Heart left ventricle (tissue), 16 donors: Measurements from ENCODE around the gene NSMCE3. TPM values are rescaled to one million over a fixed set of nuclear protein-coding genes. Genes with fewer than 3 reads are reported as not detected.

Experiments used
- ATAC-seq, 4 donors: fragments of 200-7000 bp; cut with Tn5 transposase; one replicate each; pipeline ENCODE4 v1.9.1; 2020 to 2022; ENCODE audit warnings: moderate library complexity in 4 of 4, mild to moderate bottlenecking in 3 of 4, moderate number of reproducible peaks in 1 of 4
- DNase-seq, 5 donors: peaks; one replicate each; pipeline ENCODE4 v3.0.0-alpha.2; 2020
- H3K27ac ChIP-seq, 12 donors: fragments of 200-600 bp; sonication (generic) in 4 of 12; one replicate each; pipeline versions ENCODE4 v1.5.0 to v1.8.0; 2016 to 2022; ENCODE audit warnings: mild to moderate bottlenecking in 2 of 12
- H3K27me3 ChIP-seq, 9 donors: fragments of 200-600 bp; sonication (generic) in 2 of 9; one replicate each; pipeline versions ENCODE4 v1.5.1 to v1.8.0; 2016 to 2022; ENCODE audit warnings: mild to moderate bottlenecking in 3 of 9
- H3K36me3 ChIP-seq, 9 donors: fragments of 200-600 bp; sonication (generic) in 2 of 9; one replicate each; pipeline versions ENCODE4 v1.5.0 to v1.8.0; 2018 to 2022; ENCODE audit warnings: mild to moderate bottlenecking in 2 of 9
- H3K4me1 ChIP-seq, 12 donors: fragments of 200-600 bp; sonication (generic) in 4 of 12; one replicate each; pipeline versions ENCODE4 v1.5.0 to v1.8.0; 2016 to 2022; ENCODE audit warnings: mild to moderate bottlenecking in 3 of 12
- H3K4me3 ChIP-seq, 12 donors: fragments of 200-600 bp; sonication (generic) in 4 of 12; one replicate each; pipeline versions ENCODE4 v1.5.0 to v1.8.0; 2017 to 2022; ENCODE audit warnings: mild to moderate bottlenecking in 9 of 12, moderate library complexity in 4 of 12
- H3K9me3 ChIP-seq, 12 donors: fragments of 200-600 bp; sonication (generic) in 4 of 12; one replicate each; pipeline versions ENCODE4 v1.5.0 to v1.8.0; 2016 to 2022; ENCODE audit warnings: mild to moderate bottlenecking in 1 of 12
- POLR2A ChIP-seq, 2 donors: fragments of 450-650 bp; IDR thresholded peaks; one replicate each; pipeline ENCODE4 v1.6.1; 2017; ENCODE audit warnings: antibody characterized with exemption in 2 of 2, mild to moderate bottlenecking in 2 of 2, moderate library complexity in 2 of 2
- WGBS, 4 donors: extraction: QIAGEN DNeasy Blood & Tissue Kit in 2 of 4; methylation state at CpG; one replicate each; pipeline versions ENCODE4 v1.1.5 to v1.1.7; 2013 to 2018; 5-methylcytosine and 5-hydroxymethylcytosine counted together
- intact Hi-C, 10 donors: fragments of 100-400 bp; cut with DNase I; formaldehyde crosslinking; loops; one replicate each; pipeline versions ENCODE4 v1.11.1 to v1.14.2; 2022
- polyA plus RNA-seq, 2 donors: library from polyadenylated mRNA; stranded (reverse); fragments of 200-250 nt; gene quantifications; one replicate each; pipeline ENCODE4 v1.2.3, GENCODE V29; 2013
- total RNA-seq, 9 donors: library from RNA; depleted of rRNA in 2 of 9; stranded (reverse); fragments of >200 nt in 2 of 9; fragmentation: NEBNext Ultra II Directional in 3 of 9; extraction: Animal tissue kit (Norgen Biotek cat#: 25700) in 3 of 9; gene quantifications; one replicate each; pipeline versions ENCODE4 v1.1.0 to v1.2.4, GENCODE V29; 2016 to 2023
- TF ChIP-seq, protein P1 (sequence below), 12 donors: fragments of 200-600 bp; sonication (generic) in 4 of 12; IDR thresholded peaks; one replicate each; pipeline versions ENCODE4 v1.5.0 to v1.8.0; 2018 to 2022; ENCODE audit warnings: antibody characterized with exemption in 12 of 12, mild to moderate bottlenecking in 5 of 12
- donor health status: ischemic (EF 13 %, LVEDD 7.1; RV severe dilation, severe dysfunction).
- donor health status: healthy with polysubstance abuse.
- donor health status: DM: no; HTN: yes; CAD: no.
- donor health status: DM: no; HTN: no; CAD: no.
- donor health status: ischemic (EF 25% LVEDD 6.9; RV normal size, moderate dysfunction).
- donor health status: ischemic (EF 25% LVEDD 5.7; RV mildly dilated, moderate dysfunction).
- donor health status: healthy.
- donor health status: DM: yes; HTN: yes; CAD: no.
- donor health status: ischemic (EF 35%, LVEDD 5.7; RV mildly dilated, moderate dysfunction).
- donor health status: nonischemic (EF 11% LVEDD 7.7; RV severe dilation, severe dysfunction).
- donor health status: DM: yes; HTN: yes; CAD: no.
- donor health status: PGD.
- donor health status: ischemic (EF 29% LVEDD 5.4; RV normal size, mild dysfunction).
- donor health status: nonischemic (EF 23%, LVEDD 6.1; RV moderate dilation, normal function).

NSMCE3 gene
- total and polyA plus RNA-seq, 11 donors = 6.0 to 10.2 (median 6.8) TPM

DNA sequence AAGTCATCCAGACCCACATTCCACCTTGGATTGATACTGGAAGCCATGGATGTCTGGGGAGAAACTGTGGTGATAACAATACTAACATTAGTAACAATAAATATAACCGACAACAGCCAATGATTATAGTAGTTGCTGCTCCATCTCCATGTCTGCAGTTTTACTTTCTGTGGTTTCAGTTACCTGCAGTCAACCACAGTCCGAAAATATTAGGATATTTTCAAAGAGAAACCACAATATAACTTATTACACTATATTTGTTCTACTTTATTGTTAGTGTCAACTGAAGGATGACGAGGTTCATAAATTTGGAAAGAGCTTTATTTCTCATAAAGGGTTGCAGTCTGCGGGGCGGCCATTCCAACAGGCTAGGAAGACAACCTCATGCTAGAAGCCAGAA, 2.6 kb upstream of the NSMCE3 start:
- no peak for ATAC-seq
- 88 to 92% (median 90%) methylated on average over 5 of the region's 5 CpGs for whole genome bisulfite sequencing, 4 donors

DNA sequence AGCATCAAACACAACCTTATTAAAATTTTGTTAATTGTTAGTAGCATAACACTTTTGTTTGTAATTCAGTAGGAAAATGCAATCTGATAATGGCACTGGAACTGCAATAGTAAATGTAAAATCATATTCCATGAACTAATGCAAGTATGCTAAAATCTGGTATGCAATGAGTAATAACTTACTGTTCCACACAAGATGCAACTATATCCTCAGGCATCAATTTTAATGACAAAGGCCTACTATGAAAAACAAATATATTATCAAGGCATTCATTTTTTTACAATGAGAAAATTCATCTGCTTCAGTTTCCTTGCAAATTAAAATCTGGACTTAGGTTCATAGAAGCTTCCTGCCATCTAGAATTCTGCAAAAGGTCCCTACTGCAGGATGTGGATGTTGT, 1.4 kb upstream of the NSMCE3 start:
- Histone ChIP-seq H3K27me3 (no peaks in the 10 kb centered on the region), H3K4me3 (no peak overlapping the region), H3K27ac (peak overlapping the region in 2 of 12 donors; percentile 90 to 97), H3K4me1 (peaks cover 0 to 35% (median 22%) of the 10 kb centered on the region in 12 donors), H3K9me3 (no peaks in the 10 kb centered on the region), H3K36me3 (no peaks in the 10 kb centered on the region)
- ATAC-seq = no peak
- DNase-seq = no peak
- TF ChIP-seq, protein P1, sequence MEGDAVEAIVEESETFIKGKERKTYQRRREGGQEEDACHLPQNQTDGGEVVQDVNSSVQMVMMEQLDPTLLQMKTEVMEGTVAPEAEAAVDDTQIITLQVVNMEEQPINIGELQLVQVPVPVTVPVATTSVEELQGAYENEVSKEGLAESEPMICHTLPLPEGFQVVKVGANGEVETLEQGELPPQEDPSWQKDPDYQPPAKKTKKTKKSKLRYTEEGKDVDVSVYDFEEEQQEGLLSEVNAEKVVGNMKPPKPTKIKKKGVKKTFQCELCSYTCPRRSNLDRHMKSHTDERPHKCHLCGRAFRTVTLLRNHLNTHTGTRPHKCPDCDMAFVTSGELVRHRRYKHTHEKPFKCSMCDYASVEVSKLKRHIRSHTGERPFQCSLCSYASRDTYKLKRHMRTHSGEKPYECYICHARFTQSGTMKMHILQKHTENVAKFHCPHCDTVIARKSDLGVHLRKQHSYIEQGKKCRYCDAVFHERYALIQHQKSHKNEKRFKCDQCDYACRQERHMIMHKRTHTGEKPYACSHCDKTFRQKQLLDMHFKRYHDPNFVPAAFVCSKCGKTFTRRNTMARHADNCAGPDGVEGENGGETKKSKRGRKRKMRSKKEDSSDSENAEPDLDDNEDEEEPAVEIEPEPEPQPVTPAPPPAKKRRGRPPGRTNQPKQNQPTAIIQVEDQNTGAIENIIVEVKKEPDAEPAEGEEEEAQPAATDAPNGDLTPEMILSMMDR (IDR thresholded peaks at IDR 0.05) = no peak
- TF ChIP-seq POLR2A (IDR thresholded peaks at IDR 0.05) = no peak
- intact Hi-C loops = no loop called here

More for the DNA sequence above, 2.6 kb upstream of the NSMCE3 start:
- TF ChIP-seq, protein P1 (IDR thresholded peaks at IDR 0.05) = no peak
- no peak for TF ChIP-seq POLR2A (IDR thresholded peaks at IDR 0.05)
- Histone ChIP-seq H3K4me3 (no peak overlapping the region), H3K4me1 (peaks cover 0 to 25% (median 19%) of the 10 kb centered on the region in 12 donors), H3K36me3 (no peaks in the 10 kb centered on the region), H3K9me3 (no peaks in the 10 kb centered on the region), H3K27ac (no peak overlapping the region), H3K27me3 (no peaks in the 10 kb centered on the region)
- intact Hi-C loops = no loop called here
- no peak for DNase-seq

DNA sequence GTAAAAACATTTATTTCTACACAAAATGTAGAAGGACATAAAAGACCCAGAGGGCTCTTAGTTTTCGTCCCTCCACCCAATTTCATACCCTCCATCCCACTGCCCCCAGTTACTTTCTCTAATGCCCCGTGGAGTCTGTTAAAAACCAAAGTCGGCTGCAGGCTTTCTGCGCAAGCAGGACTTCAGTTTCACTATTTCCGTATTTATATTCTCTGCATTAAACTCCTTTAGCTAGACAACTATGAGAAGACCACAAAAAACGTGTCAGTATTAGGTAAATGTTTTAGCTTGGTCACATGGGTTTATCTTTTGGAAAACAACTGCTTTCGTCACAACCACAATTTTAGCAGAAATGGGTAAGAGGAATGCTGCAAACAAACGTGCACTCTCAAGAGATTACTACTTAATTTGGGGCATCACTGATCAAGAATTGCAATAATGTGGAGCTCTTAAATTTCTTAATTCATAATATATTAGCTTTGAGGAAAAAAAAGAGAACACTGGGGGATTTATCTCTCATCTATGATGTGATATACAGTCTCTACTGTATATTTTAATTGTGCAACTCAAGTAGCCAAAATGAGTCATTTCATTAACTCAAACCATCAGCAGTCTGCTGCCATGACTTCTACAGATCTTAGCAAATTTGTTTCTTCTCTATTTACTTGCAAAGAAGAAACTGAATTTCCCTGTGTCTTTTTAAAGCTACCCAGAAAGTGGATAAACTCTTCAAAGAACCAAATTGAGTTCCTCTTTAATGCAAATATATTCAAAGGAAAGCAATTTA, 740 bp upstream of the NSMCE3 start:
- Histone ChIP-seq H3K36me3 (no peaks in the 10 kb centered on the region), H3K4me3 (peak overlapping the region; percentile 69 to 97 (median 82)), H3K9me3 (no peaks in the 10 kb centered on the region), H3K27me3 (no peaks in the 10 kb centered on the region), H3K4me1 (peaks cover 0 to 35% (median 22%) of the 10 kb centered on the region in 12 donors), H3K27ac (peak overlapping the region; percentile 79 to 97 (median 92))
- DNase-seq = no peak
- peak in 1 of 4 donors; percentile 22 for ATAC-seq
- intact Hi-C loops = no loop called here
- 0 to 3% (median 2%) methylated on average over 8 of the region's 8 CpGs for WGBS, 4 donors
- no peak for TF ChIP-seq POLR2A (IDR thresholded peaks at IDR 0.05)
- TF ChIP-seq, protein P1 (IDR thresholded peaks at IDR 0.05) = no peak

DNA sequence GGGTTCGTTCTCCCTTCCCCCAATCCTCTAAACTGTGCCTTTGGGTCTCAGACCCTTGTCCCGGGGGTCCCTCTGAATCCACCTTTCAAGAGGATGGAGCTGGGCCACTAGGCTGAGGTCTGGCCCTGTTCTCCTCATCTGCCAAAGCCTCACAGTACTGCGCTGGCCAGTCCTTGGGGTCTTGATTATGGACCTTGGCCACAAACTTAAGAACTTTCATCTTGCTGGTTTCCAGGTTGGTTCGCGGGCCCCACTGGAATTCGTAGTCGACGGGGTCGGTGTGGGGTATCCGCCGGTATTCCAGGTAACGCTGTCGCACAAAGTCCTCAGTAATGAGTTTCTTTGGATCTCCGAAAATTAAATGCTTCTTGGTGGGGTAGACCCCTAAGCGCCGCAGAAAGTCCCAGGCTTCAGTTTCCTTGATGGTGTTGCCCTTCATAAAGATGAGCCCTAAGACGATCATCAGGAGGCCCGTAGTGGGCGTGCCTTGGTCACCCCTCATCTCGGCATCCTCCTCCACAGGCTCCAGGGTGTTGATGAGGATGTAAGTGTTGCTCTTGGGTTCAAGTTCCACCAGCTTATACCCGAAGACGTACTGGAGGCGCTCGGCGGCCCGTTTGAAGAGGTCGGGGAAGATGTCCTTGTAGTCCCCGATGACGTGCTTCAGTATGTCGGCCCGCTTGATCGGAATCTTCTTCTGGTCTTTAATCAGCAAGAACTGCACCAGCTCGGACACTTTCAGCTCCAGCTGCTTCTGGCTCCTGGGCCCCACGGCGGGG, 727 bp downstream of the NSMCE3 start:
- intact Hi-C loops = no loop called here
- Histone ChIP-seq H3K27me3 (no peaks in the 10 kb centered on the region), H3K27ac (peak overlapping the region; percentile 79 to 97 (median 92)), H3K4me1 (peaks cover 0 to 35% (median 22%) of the 10 kb centered on the region in 12 donors), H3K36me3 (no peaks in the 10 kb centered on the region), H3K9me3 (no peaks in the 10 kb centered on the region), H3K4me3 (peak overlapping the region; percentile 69 to 97 (median 82))
- ATAC-seq (peak in 2 of 4 donors; percentile 15 to 56), DNase-seq (peak; percentile 28 to 66 (median 34))
- WGBS, 4 donors = 2 to 11% (median 3%) methylated on average over 19 to 35 of the region's 35 CpGs
- TF ChIP-seq, protein P1 (IDR thresholded peaks at IDR 0.05) = no peak
- no peak for TF ChIP-seq POLR2A (IDR thresholded peaks at IDR 0.05)
